Cardiac muscle cell (in vitro differentiated cells and primary cell): ENCODE results near the gene NME5. TPM values are rescaled to one million over a fixed set of nuclear protein-coding genes. Genes with fewer than 3 reads are reported as not detected.

Experiments used
- DNase-seq, 2 donors: peaks; one replicate each; pipeline versions ENCODE4 v3.0.0 to v3.0.0-alpha.2; 2010 to 2017; ENCODE audit warnings: low read depth in 1 of 2, low spot score in 1 of 2
- H3K27ac ChIP-seq: fragments of 200-600 bp; sonication (generic); 2 replicates; pipeline ENCODE4 v1.5.1; 2016
- H3K27me3 ChIP-seq: fragments of 200-600 bp; sonication (generic); 2 replicates; pipeline ENCODE4 v1.6.0; 2016; ENCODE audit warnings: control low read depth
- H3K36me3 ChIP-seq: fragments of 200-600 bp; sonication (generic); 2 replicates; pipeline ENCODE4 v1.5.1; 2016; ENCODE audit warnings: control low read depth
- H3K4me1 ChIP-seq: fragments of 200-600 bp; sonication (generic); 2 replicates; pipeline ENCODE4 v1.8.1; 2017; ENCODE audit warnings: low read depth, mild to moderate bottlenecking, mixed run types
- H3K4me3 ChIP-seq: fragments of 200-600 bp; sonication (generic); 2 replicates; pipeline ENCODE4 v1.5.1; 2016; ENCODE audit warnings: mild to moderate bottlenecking
- H3K9me3 ChIP-seq: fragments of 200-600 bp; sonication (generic); 2 replicates; pipeline ENCODE4 v1.5.1; 2017; ENCODE audit warnings: low read depth, mild to moderate bottlenecking, control low read depth
- CTCF ChIP-seq: IDR thresholded peaks from 2 replicates; pipeline ENCODE4 v1.5.1; 2012; ENCODE audit warnings: low read depth, mild to moderate bottlenecking, low read length
- polyA plus RNA-seq: library from polyadenylated mRNA; unstranded; fragments of >200 nt; fragmentation: Nextera tagmentation; extraction: Ambion mirVana; gene quantifications from 2 replicates; pipeline ENCODE4 v1.2.1, GENCODE V29; 2016
- total RNA-seq: library from RNA; depleted of rRNA; stranded (reverse); fragments of >200 nt; gene quantifications from 2 replicates; pipeline ENCODE4 v1.2.3, GENCODE V29; 2016

Gene NME5
- total and polyA plus RNA-seq, 2 experiments from 2014 or later, result 4.1 to 10.4 TPM

GRCh38 chr5:138092301-138092700, 46.9 kb downstream of the NME5 start:
- no peak overlapping the region for H3K4me3 ChIP-seq
- H3K27me3 ChIP-seq, result no peaks in the 10 kb centered on the region
- H3K9me3 ChIP-seq, result no peaks in the 10 kb centered on the region
- TF ChIP-seq CTCF, result no peak
- H3K4me1 ChIP-seq, result no peaks in the 10 kb centered on the region
- no peak for DNase-seq
- H3K36me3 ChIP-seq, result no peaks in the 10 kb centered on the region
- no peak overlapping the region for H3K27ac ChIP-seq

GRCh38 chr5:138091685-138092084, 47.5 kb downstream of the NME5 start:
- H3K27ac ChIP-seq, result no peak overlapping the region
- H3K4me3 ChIP-seq, result no peak overlapping the region
- no peak for DNase-seq
- no peaks in the 10 kb centered on the region for H3K4me1 ChIP-seq
- no peak for TF ChIP-seq CTCF
- H3K9me3 ChIP-seq, result no peaks in the 10 kb centered on the region
- no peaks in the 10 kb centered on the region for H3K36me3 ChIP-seq
- no peaks in the 10 kb centered on the region for H3K27me3 ChIP-seq

- no peak for TF ChIP-seq CTCF
These were observed 55.5 kb downstream of the NME5 start, which contains the start of gene WNT8A for GRCh38 chr5:138083702-138084101. WNT8A (plus strand) TSS chr5:138084033; CDS start chr5:138084128, 95 bp downstream.

GRCh38 chr5:138082033-138082432, 57.2 kb downstream of the NME5 start:
- Histone ChIP-seq H3K9me3 (no peaks in the 10 kb centered on the region), H3K27me3 (no peaks in the 10 kb centered on the region), H3K27ac (no peak overlapping the region), H3K36me3 (no peaks in the 10 kb centered on the region), H3K4me3 (no peak overlapping the region), H3K4me1 (no peaks in the 10 kb centered on the region)
- no peak for DNase-seq
- no peak for TF ChIP-seq CTCF

More at GRCh38 chr5:138083702-138084101, 55.5 kb downstream of the NME5 start, which contains the start of gene WNT8A:
- Histone ChIP-seq H3K4me1 (no peaks in the 10 kb centered on the region), H3K27me3 (no peaks in the 10 kb centered on the region), H3K4me3 (no peak within 1 kb of the TSS), H3K36me3 (no peaks in the 10 kb centered on the region), H3K27ac (no peak within 1 kb of the TSS), H3K9me3 (no peaks in the 10 kb centered on the region)
- no peak for DNase-seq

GRCh38 chr5:138078006-138078643, 61.1 kb downstream of the NME5 start:
- Histone ChIP-seq H3K27ac (peak overlapping the region; percentile 60), H3K36me3 (no peaks in the 10 kb centered on the region), H3K27me3 (no peaks in the 10 kb centered on the region), H3K9me3 (no peaks in the 10 kb centered on the region), H3K4me3 (no peak overlapping the region), H3K4me1 (no peaks in the 10 kb centered on the region)
- no peak for TF ChIP-seq CTCF
- no peak for DNase-seq
